Measurements from ENCODE around the gene SOBP.
A peak's percentile ranks its signal among the peaks of the same experiment; 100 is the strongest.

The SOBP gene

DNA sequence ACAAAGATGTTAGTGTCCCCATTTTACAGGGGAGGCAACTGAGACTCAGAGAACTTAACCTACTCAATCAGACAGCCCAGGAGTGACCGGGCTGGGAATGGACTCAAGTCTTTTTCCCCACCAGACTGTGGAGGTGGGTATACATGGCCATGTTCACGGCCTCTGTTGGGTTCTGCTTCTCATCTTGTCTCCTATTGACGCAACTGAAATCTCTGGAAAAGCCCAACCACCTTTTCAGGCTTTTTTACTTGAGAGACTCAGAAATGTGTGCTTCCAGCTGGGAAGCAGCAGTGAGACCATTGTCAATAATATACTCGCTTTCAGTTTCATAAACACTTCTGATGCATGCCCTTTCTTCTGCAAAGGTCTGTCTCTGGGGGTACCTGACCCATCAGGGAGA, 70.7 kb downstream of the SOBP start:
- no peaks in the 10 kb centered on the region for H3K36me3 ChIP-seq
- H3K4me3 ChIP-seq (ENCODE audit: low read depth, low read length) = no peak overlapping the region
- no peaks in the 10 kb centered on the region for H3K27me3 ChIP-seq
- TF ChIP-seq, protein P1, sequence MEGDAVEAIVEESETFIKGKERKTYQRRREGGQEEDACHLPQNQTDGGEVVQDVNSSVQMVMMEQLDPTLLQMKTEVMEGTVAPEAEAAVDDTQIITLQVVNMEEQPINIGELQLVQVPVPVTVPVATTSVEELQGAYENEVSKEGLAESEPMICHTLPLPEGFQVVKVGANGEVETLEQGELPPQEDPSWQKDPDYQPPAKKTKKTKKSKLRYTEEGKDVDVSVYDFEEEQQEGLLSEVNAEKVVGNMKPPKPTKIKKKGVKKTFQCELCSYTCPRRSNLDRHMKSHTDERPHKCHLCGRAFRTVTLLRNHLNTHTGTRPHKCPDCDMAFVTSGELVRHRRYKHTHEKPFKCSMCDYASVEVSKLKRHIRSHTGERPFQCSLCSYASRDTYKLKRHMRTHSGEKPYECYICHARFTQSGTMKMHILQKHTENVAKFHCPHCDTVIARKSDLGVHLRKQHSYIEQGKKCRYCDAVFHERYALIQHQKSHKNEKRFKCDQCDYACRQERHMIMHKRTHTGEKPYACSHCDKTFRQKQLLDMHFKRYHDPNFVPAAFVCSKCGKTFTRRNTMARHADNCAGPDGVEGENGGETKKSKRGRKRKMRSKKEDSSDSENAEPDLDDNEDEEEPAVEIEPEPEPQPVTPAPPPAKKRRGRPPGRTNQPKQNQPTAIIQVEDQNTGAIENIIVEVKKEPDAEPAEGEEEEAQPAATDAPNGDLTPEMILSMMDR (IDR thresholded peaks at IDR 0.05; ENCODE audit: low read depth, low read length) = no peak
- peaks cover 41% of the 10 kb centered on the region for H3K4me1 ChIP-seq
- DNase-seq = no peak
- no peaks in the 10 kb centered on the region for H3K9me3 ChIP-seq

DNA sequence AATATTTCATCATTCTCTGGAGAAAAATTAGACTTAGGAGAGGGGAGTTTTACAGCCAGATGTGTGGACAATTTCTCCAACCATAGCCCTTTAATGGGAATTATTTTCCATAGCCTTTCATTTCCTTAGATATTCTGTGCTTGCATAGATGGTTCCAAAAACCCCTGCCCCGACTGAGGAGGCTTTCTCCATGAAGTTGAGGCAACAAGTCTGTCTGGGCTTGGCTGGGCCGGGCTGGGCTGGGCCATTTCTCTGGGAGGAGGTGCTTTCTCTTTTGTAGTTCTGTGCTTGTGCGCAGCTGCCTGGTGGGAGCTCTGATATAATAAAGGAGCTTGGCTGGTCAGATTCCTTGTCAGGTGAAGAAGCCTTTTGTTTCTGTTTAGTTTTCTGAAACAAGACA, 71.4 kb downstream of the SOBP start:
- Histone ChIP-seq H3K9me3 (no peaks in the 10 kb centered on the region), H3K4me3 (ENCODE audit: low read depth, low read length) (no peak overlapping the region), H3K27me3 (no peaks in the 10 kb centered on the region), H3K36me3 (peaks cover under 1% of the 10 kb centered on the region; the same call in 1 of the 2 replicates), H3K4me1 (peaks cover 41% of the 10 kb centered on the region)
- TF ChIP-seq, protein P1 (IDR thresholded peaks at IDR 0.05; ENCODE audit: low read depth, low read length) = no peak
- DNase-seq = peak; percentile 26

DNA sequence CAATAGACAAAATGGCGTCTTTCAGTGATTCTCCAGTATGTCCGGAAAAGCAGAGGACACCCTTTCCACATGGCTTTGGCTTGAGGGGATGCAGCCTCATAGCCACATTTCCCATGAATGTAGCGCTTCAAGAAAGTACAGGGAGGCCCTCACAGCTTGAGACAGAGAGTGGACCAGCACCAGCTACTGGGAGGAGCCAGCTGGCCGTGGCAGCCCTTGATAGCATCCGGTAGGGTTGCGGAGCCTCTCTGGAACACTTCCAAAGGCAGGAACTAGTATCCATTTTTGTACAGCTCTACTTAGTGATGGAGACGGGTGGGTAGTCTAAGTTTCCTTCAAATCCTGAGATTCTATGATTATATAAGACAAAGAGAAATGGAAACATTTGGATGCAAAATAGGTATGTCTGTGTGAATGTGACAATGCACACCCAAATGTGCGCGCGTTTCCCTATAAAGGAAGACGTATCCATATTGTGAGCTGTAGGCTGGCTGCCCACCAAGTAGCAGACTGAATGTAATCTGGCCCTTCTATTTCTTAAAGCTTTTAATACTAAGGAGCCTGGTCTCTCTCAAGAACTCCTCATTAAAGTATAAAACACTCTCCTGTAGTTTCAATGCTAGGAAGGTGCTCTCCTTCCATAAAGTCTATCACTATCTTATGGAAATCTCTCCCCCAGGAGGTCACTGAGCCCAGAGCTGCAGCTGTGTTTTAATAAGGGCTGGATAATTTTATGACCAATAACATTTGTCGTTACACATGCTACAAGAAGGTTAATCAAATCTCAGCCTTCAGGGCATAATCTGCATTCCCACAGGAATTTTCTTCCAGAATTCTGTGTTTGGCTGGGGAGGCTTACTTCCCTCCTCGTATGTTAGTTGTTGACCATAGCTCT, 74.0 kb downstream of the SOBP start:
- DNase-seq = peak; percentile 88
- no peaks in the 10 kb centered on the region for H3K27me3 ChIP-seq
- H3K4me3 ChIP-seq (ENCODE audit: low read depth, low read length) = peak overlapping the region; percentile 35
- no peaks in the 10 kb centered on the region for H3K9me3 ChIP-seq
- H3K4me1 ChIP-seq = peaks cover 37% of the 10 kb centered on the region
- peaks cover 5% of the 10 kb centered on the region; the same call in 1 of the 2 replicates for H3K36me3 ChIP-seq
- TF ChIP-seq, protein P1 (IDR thresholded peaks at IDR 0.05; ENCODE audit: low read depth, low read length) = no peak

DNA sequence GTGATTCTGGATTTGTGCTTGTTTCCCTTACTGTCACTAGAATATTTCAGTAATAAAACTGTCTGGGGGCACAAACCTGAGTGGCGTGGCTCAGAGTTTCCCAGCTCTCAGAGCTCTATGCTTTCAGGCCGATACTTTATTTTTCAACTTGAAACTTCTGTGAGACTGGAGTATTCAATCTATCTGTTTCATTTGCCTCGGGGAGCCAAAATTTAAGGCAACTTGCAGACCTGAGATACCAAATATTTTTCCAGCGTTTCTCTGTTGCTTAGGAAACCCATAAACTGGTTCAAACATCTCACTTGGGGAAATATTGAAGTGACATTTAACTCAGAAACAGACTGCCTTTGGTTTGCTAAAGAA, 74.7 kb downstream of the SOBP start:
- no peak for DNase-seq
- TF ChIP-seq, protein P1 (IDR thresholded peaks at IDR 0.05; ENCODE audit: low read depth, low read length) = no peak
- H3K4me1 ChIP-seq = peaks cover 36% of the 10 kb centered on the region
- H3K9me3 ChIP-seq = no peaks in the 10 kb centered on the region
- H3K36me3 ChIP-seq = peaks cover 5% of the 10 kb centered on the region; the same call in 1 of the 2 replicates
- no peak overlapping the region; the same call in 1 of the 2 replicates for H3K4me3 ChIP-seq (ENCODE audit: low read depth, low read length)
- H3K27me3 ChIP-seq = no peaks in the 10 kb centered on the region

DNA sequence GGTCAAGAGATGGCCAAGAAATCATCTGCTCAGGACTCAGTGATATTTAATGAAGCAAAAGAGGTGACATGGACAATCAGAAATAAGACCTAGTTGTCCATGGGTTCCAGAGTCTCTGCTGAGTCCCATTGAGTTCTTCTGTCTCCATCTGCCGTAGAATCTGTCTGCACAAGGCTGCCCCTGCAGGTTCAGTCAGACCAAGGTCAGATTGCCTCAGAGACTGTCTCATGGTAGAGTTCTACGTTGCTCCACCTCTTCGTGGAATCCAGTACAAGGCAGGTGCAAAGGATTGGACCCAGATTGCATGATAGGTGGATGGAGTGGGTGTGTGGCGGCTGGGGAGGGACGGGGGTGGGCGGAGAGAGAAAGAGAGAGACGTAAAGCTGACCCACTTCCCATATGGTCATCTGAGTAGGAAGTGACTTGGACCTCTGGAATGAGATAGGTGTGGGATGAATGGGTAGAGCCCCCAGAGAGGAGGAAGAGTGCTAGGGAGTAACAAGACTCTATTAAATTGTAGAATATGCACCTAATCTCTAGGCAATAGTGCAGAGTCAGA, 75.3 kb downstream of the SOBP start:
- Histone ChIP-seq H3K9me3 (no peaks in the 10 kb centered on the region), H3K4me3 (ENCODE audit: low read depth, low read length) (no peak overlapping the region), H3K27me3 (no peaks in the 10 kb centered on the region), H3K36me3 (peaks cover 5% of the 10 kb centered on the region; the same call in 1 of the 2 replicates), H3K4me1 (peaks cover 35% of the 10 kb centered on the region)
- TF ChIP-seq, protein P1 (IDR thresholded peaks at IDR 0.05; ENCODE audit: low read depth, low read length) = peak; percentile 19; the same call in 1 of the 2 replicates
- no peak for DNase-seq

DNA sequence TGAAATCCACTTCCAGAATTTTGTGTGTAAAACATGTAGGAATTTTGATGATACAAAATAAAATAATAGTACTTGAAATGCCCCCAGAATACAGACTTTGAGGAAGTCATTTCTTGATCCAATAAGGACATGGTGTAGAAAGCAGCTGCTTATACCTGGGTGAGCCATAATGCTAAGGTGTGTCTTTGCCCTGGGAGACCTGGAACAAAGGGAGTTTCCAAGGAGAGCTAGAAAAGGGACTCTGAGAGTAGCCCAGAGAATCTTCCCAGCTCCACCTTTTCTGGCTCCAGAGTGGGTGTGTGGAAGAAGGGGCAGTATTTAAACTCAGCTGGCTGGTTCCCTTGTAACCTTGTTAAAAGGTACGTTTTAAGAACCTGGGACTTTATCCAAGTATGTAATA, 77.7 kb downstream of the SOBP start:
- Histone ChIP-seq H3K4me1 (peaks cover 20% of the 10 kb centered on the region), H3K9me3 (no peaks in the 10 kb centered on the region), H3K27me3 (no peaks in the 10 kb centered on the region), H3K4me3 (ENCODE audit: low read depth, low read length) (no peak overlapping the region), H3K36me3 (peaks cover 5% of the 10 kb centered on the region)
- TF ChIP-seq, protein P1 (IDR thresholded peaks at IDR 0.05; ENCODE audit: low read depth, low read length) = no peak
- DNase-seq = no peak
